Measurements from ENCODE around the gene ENDOV.

DNA sequence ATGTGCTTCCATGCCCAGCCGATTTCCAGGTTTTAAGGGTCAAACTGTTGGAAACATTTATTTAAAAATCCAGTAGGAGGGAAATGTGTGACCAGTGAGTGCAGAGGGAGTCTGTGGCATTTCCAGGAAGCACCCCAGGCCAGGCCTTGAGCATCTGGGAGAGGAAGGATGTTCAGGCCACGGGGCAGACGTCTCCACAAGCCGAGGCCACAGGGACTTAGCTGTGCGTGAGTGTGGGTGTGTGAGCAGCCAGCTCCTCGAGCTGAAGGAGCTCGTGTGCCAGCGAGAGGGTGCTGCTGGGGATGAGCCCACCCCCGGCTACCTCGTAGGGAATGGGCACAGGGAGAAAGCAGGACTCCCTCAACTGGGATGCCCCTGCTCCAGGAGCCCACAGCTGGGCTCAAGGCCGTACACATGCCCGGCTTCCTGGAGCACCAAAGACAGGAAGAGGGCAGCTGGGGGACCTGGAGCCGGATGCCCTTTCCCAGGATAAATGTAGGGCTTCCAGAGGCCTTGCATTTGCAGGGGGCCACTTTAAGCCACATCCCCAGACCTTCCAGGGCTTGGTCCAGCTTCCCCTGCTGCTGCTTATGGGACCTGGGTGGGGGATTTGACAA is 48.9 kb downstream of the ENDOV start:
- TF ChIP-seq CTCF (IDR thresholded peaks at IDR 0.05) (no peak), POLR2AphosphoS5 (IDR thresholded peaks at IDR 0.05; ENCODE audit: insufficient read depth in 1 of 2, low read depth in 1 of 2) (no peak), POLR2A (IDR thresholded peaks at IDR 0.05) (no peak)
